LNCAP (cell line): ENCODE data around the gene C13orf46.

Experiments
- CTCF ChIP-seq: fragments of 450-650 bp; IDR thresholded peaks from 2 replicates; pipeline ENCODE4 v1.5.1; 2017; ENCODE audit warnings: mild to moderate bottlenecking

The C13orf46 gene

GRCh38 chr13:113991676-113992179 lies 17.9 kb upstream of the C13orf46 start:
- TF ChIP-seq CTCF: no peak

- TF ChIP-seq CTCF: no peak
Observed at GRCh38 chr13:113991191-113991669, 17.4 kb upstream of the C13orf46 start.

- TF ChIP-seq CTCF: no peak
Observed at GRCh38 chr13:113990321-113990837, 16.5 kb upstream of the C13orf46 start.

- TF ChIP-seq CTCF: no peak
Observed at GRCh38 chr13:113989585-113990300, 15.9 kb upstream of the C13orf46 start.

GRCh38 chr13:113982296-113982661 lies 8.4 kb upstream of the C13orf46 start:
- TF ChIP-seq CTCF: no peak

GRCh38 chr13:113981611-113982295 lies 7.9 kb upstream of the C13orf46 start:
- TF ChIP-seq CTCF: no peak

- TF ChIP-seq CTCF: 0 out of 2 replicates have a peak, but pooled peaks have one; percentile 43
Observed at GRCh38 chr13:113981194-113981605, 7.3 kb upstream of the C13orf46 start.
